DMS153 treated with DMSO at 0.1 percent for 48 hours (cell line): ENCODE measurements around the gene GPLD1.
A peak's percentile ranks its signal among the peaks of the same experiment; 100 is the strongest.

ENCODE experiments used
- DNase-seq: peaks from one replicate; lab custom pipeline; 2025; ENCODE audit not compliant: unreplicated experiment; lab: John Stamatoyannopoulos, UW

GPLD1 gene

GRCh38 chr6:24500683-24501082, 11.3 kb upstream of the GPLD1 start:
- DNase-seq = no peak

- DNase-seq = no peak
Observed at GRCh38 chr6:24497254-24497970, 8.0 kb upstream of the GPLD1 start.

- DNase-seq = peak; percentile 46
Observed at GRCh38 chr6:24494821-24495795, 5.7 kb upstream of the GPLD1 start, which contains the start of gene ALDH5A1. Gene ALDH5A1 (plus strand): TSS chr6:24494969. CDS start chr6:24494997, 28 bp downstream.

GRCh38 chr6:24493945-24494820, 4.8 kb upstream of the GPLD1 start:
- no peak for DNase-seq

DNA sequence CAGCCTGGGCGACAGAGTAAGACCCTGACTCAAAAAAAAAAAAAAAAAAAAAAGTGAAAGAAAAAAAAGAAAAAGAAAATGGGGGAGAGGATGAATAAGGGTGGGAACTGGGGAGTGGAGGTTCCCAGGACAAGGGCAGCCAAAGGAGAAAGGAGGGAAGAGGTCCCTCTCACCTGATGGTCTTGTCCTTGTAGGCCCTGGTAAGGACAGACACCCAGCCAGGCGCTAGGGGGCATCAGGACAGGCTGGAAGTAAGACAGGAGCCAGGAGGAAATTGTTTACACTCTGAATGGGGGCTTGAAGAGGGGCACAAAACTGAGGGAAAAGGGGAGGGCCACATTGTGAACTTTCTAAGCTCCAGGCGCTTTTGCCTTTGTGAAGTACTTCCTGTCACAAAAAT, 3.1 kb upstream of the GPLD1 start:
- DNase-seq = no peak

- DNase-seq = no peak
Observed at GRCh38 chr6:24490948-24491347, 1.6 kb upstream of the GPLD1 start.

DNA sequence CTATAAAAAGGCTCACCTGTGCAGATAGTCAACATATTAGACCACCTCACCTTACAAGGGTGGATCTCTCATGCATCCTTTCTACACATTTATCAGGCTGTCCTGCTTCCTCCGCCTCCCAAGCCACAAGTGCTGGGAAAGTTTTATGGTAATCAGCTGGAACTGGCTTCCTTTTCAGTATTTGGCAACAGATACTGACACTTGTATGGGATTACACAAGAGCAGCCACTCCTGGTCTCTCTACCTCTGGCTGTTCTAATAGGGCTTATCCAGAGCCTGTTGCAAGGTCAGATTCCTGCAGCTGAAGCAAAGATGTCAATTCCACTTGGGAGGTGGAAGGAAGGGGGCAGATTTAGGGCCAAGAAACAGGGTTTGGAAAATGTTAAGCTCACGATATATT, 503 bp upstream of the GPLD1 start:
- DNase-seq = no peak

- no peak for DNase-seq
Observed at GRCh38 chr6:24486065-24486464, 3.3 kb downstream of the GPLD1 start.

DNA sequence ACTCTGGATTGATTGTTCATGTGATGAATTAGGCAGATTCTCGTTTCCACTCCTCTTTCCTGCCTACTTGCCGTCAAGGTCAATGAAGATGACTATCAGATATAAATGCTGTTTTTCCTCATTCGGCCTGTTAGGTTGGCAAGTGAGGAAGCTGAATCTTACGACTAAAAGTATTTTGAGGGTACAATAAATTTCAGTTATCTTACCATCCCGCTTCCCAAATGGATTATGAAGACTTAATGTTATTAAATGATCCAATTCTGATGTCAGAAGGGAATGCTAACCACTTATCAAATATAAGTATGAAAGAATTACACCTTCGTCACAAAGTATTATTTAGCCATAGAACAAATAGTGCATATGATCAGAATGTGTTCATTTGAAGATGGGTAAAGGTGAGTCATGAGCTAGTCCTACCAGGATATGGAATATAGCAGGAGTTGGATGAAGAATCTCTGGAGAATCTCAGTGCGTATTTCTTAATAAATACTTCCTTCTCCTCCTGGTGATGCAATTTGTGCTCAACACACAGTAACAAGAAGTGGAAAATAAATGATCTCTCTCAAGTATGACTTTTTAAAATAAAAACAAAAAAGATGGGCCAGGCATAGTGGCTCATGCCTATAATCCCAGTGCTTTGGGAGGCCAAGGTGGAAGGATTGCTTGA, 4.6 kb downstream of the GPLD1 start:
- no peak for DNase-seq

GRCh38 chr6:24481449-24481848, 7.9 kb downstream of the GPLD1 start:
- no peak for DNase-seq

- DNase-seq = no peak
Observed at GRCh38 chr6:24480705-24481104, 8.7 kb downstream of the GPLD1 start.

GRCh38 chr6:24478903-24479302, 10.5 kb downstream of the GPLD1 start:
- DNase-seq = no peak

DNA sequence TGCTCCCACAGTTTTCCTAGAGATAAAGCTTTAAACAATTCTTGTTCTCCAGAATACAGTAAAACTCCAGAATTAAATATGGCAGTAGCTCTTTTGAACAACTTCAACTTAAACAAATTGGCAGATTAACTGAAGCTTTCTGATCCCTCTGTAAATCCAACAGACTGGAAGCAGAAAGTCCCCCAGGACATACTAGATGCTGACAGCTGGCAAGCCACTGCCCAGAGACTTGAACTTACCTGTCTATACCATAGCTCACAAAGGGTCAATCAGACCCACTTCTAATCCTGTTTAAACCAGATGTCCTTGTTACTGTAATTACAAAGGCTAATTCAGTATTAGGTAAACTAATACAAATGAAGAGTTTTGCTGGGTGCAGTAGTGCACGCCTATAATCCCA, 12.3 kb downstream of the GPLD1 start:
- DNase-seq = no peak

DNA sequence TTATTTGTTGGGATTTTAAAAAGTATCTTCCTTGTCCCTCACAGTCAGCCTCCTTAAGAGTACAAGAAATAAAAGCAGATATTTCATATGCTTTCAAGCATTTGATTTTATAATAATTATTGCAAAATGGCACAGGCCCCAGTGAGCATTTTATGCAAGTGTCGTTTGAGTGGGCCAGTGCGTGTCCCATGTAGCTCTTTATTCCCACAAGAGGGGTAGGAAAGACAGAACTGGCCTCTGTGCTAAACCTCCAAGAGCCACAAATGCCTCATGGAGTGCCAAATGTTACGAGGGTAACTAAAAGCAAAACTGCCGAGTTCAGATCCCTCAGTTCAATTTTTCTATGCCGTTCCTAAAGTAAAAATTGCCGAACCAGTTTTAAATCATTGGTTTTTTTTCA, 12.7 kb downstream of the GPLD1 start:
- no peak for DNase-seq

GRCh38 chr6:24472181-24472580, 17.2 kb downstream of the GPLD1 start:
- DNase-seq = no peak

GRCh38 chr6:24469811-24470210, 19.6 kb downstream of the GPLD1 start:
- DNase-seq = no peak

GRCh38 chr6:24464253-24465038, 24.9 kb downstream of the GPLD1 start:
- DNase-seq = no peak

- DNase-seq = no peak
Observed at GRCh38 chr6:24460966-24461365, 28.4 kb downstream of the GPLD1 start.

DNA sequence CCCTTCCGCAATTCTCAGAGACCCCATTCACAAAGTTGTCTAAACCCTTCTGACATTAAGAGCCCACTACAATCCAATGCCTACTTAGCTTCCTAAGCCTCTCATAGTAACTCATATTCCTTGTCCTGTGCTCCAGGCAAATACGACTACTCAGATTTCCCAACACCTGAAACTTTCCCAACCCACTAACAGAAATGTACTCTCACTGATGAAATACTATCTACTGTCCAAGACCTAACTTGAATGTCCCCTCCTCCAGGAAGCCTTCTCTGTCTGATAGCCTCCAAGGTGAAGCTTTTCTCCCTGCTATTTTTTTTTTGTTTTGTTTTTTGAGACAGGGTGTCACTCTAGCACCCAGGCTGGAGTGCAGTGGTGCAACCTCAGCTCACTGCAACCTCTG, 30.4 kb downstream of the GPLD1 start:
- DNase-seq = no peak

DNA sequence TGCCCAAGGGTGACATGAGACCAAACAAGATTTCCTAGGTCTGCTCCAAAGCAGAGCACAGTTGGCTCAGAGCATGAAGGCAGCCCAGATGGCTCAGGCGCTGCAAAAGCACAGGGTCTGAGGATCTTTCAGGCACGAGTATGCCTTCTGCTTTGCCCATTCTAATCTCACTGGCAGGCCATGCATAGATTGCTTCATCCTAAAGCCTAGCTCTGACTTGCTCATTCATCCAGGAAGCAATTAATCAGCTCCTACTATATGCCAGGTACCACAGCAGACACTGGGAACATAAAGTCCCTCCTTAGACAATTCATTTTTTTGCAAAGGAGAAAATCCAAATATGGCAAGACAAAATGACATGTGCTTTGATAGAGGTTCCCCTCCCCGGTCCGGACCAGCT, 31.2 kb downstream of the GPLD1 start:
- no peak for DNase-seq
